ENCODE measurements around the gene PBRM1.

The PBRM1 gene

DNA sequence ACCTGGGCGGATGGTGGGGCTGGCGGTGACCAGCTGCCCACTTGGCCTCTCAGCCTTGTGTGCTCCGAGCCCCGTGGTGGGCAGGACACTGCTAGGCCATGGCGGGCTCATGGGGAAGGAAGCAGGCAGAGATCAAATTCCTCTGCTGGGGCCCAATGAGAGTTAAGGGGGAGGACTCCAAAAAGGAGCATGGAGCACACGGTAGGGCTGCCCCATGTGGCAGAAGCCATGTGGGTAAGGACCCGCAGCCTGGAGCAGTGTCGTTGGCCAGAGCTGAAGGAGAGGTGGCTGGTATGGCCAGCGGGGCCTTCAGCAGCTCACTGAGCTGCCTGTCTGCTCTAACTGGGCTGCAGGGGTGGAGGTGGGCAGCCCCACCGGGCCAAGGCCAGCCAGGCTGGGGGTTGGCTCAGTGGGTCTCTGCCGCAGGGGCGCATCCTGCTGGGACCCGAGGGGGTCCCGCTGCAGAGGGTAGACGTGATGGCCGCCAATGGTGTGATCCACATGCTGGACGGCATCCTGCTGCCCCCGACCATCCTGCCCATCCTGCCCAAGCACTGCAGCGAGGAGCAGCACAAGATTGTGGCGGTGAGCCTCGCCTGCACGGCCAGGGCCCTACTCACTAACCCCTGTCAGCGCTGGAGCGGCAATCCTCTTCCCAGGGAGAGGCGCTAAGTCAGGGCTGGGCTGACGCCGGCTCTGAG, 179.3 kb downstream of the PBRM1 start:
- no peak for DNase-seq (ENCODE audit: low spot score)
- in situ Hi-C loops (cut with MboI; ENCODE audit: low pct_unique_long_range_greater_than_20kb, low sequenced_read_pairs, unreplicated experiment) = no loop called here
- TF ChIP-seq CTCF (IDR thresholded peaks at IDR 0.05; ENCODE audit: extremely low read depth, insufficient read depth, missing control alignments) = no peak

- in situ Hi-C loops (cut with MboI; ENCODE audit: low pct_unique_long_range_greater_than_20kb, low sequenced_read_pairs, unreplicated experiment) = no loop called here
Measured at GRCh38 chr3:52504977-52505376, 180.7 kb downstream of the PBRM1 start.

DNA sequence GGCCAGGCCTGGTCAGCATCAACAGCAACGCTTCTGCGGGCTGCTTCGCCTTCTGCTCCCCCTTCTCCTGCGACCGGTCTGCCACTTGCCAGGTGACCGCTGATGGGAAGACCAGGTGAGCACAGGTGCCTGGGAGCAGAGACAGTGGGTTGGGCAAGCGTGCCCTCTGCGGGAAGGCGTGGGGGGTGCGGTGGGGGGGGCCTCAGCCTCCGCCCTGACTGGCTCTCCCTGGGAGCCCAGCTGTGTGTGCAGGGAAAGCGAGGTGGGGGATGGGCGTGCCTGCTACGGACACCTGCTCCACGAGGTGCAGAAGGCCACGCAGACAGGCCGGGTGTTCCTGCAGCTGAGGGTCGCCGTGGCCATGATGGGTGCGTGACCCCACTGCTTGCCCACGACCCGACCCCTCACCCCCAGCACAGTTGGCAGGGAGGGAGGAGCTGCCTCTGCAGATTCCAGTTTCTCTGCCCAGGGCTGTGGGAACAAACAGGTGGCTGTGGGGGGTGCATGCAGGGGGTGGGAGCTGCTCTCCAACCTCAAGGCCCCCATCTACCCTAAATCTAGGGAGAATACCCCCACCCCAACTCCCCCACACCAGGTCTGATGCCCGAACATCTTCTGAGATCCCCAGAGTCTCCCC, 181.8 kb downstream of the PBRM1 start:
- no peak for TF ChIP-seq CTCF (IDR thresholded peaks at IDR 0.05; ENCODE audit: extremely low read depth, insufficient read depth, missing control alignments)
- no peak for DNase-seq (ENCODE audit: low spot score)
- in situ Hi-C loops (cut with MboI; ENCODE audit: low pct_unique_long_range_greater_than_20kb, low sequenced_read_pairs, unreplicated experiment) = no loop called here

More at GRCh38 chr3:52504977-52505376, 180.7 kb downstream of the PBRM1 start:
- DNase-seq (ENCODE audit: low spot score) = no peak
- no peak for TF ChIP-seq CTCF (IDR thresholded peaks at IDR 0.05; ENCODE audit: extremely low read depth, insufficient read depth, missing control alignments)

DNA sequence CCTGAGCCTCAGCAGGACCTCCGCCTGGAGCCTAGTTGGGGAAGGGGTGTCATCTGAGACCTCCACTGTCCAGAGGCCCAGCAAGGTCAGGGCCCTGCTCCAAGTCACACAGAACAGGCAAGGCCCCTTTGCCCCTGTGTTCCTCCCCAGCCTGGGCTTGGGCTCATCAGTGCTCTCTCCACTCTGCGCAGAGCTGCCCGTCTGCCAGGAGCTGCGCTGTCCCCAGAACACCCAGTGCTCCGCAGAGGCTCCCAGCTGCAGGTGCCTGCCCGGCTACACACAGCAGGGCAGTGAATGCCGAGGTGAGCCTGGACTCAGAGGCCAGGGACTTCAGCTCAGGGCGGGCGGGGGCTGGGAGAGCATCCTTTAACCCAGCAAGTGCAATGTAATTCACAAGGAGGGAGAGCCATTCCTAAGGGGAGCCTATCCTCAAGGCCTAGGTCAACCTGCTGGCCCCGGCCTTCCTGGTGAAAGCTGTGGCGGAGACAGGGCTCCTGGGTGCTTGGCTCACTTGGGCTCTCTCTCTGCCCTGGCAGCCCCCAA, 182.8 kb downstream of the PBRM1 start:
- no peak for TF ChIP-seq CTCF (IDR thresholded peaks at IDR 0.05; ENCODE audit: extremely low read depth, insufficient read depth, missing control alignments)
- in situ Hi-C loops (cut with MboI; ENCODE audit: low pct_unique_long_range_greater_than_20kb, low sequenced_read_pairs, unreplicated experiment) = no loop called here
- no peak for DNase-seq (ENCODE audit: low spot score)

DNA sequence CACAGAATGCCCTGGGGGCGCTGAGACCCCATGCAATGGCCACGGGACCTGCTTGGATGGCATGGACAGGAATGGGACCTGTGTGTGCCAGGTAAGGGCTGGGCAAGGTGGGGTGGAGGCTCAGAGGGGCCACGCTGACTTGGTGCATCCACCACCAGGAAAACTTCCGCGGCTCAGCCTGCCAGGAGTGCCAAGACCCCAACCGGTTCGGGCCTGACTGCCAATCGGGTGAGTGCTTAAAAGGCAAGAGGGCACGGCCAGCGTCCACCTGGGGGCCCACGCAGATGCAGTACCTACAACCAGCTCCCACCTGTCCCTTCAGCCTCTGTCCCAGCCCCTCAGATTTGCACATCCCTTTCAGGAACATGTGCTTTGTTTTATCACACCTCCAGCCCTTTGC, 183.7 kb downstream of the PBRM1 start:
- in situ Hi-C loops (cut with MboI; ENCODE audit: low pct_unique_long_range_greater_than_20kb, low sequenced_read_pairs, unreplicated experiment) = no loop called here
- no peak for TF ChIP-seq CTCF (IDR thresholded peaks at IDR 0.05; ENCODE audit: extremely low read depth, insufficient read depth, missing control alignments)
- no peak for DNase-seq (ENCODE audit: low spot score)

DNA sequence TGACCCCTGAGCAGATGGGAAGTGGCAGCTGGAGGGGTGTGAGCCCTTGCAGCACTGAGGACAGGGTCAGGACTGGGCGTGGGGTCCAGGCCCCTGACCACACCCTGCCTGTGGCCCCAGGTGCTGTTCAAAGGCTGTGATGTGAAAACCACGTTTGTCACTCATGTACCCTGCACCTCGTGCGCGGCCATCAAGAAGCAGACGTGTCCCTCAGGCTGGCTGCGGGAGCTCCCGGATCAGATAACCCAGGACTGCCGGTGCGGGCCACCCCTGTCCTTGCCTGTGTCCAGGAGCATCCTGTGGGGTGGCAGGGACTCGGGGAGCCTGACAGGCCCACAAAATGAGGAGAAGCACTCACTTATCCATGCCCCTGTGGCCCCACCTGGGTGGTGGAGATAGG, 184.7 kb downstream of the PBRM1 start:
- in situ Hi-C loops (cut with MboI; ENCODE audit: low pct_unique_long_range_greater_than_20kb, low sequenced_read_pairs, unreplicated experiment) = no loop called here
- TF ChIP-seq CTCF (IDR thresholded peaks at IDR 0.05; ENCODE audit: extremely low read depth, insufficient read depth, missing control alignments) = no peak
- no peak for DNase-seq (ENCODE audit: low spot score)

Measured in GM13977 (cell line).